T-helper 1 cell treated with Interleukin-12 subunit alpha and Interleukin-12 subunit beta and Interleukin-4 antibody, amounts not matched to agents 30 μg/mL and 1 μg/mL, for 36 hours (primary cell): ENCODE data around the gene ERAL1.
A peak's percentile ranks its signal among the peaks of the same experiment; 100 is the strongest.
"Not testable (repeated sequence)": the region's sequence is repeated elsewhere in the genome, so short reads cannot be mapped to it uniquely, and the experiment has no call there.

Experiments
- H3K27ac Mint-ChIP-seq: one replicate; pipeline ENCODE4 v1.8.0; 2021; ENCODE audit warnings: mild to moderate bottlenecking, mixed read lengths
- H3K27me3 Mint-ChIP-seq: one replicate; pipeline ENCODE4 v1.8.0; 2021; ENCODE audit warnings: low read depth, mixed read lengths
- H3K36me3 Mint-ChIP-seq: one replicate; pipeline ENCODE4 v1.8.0; 2021; ENCODE audit warnings: low read depth, mixed read lengths
- H3K4me1 Mint-ChIP-seq: one replicate; pipeline ENCODE4 v1.8.0; 2021; ENCODE audit warnings: low read depth, mixed read lengths
- H3K4me3 Mint-ChIP-seq: one replicate; pipeline ENCODE4 v1.8.0; 2021; ENCODE audit warnings: mild to moderate bottlenecking, moderate library complexity, mixed read lengths
- H3K9me3 Mint-ChIP-seq: one replicate; pipeline ENCODE4 v1.8.0; 2021; ENCODE audit warnings: mixed read lengths

The ERAL1 gene

DNA sequence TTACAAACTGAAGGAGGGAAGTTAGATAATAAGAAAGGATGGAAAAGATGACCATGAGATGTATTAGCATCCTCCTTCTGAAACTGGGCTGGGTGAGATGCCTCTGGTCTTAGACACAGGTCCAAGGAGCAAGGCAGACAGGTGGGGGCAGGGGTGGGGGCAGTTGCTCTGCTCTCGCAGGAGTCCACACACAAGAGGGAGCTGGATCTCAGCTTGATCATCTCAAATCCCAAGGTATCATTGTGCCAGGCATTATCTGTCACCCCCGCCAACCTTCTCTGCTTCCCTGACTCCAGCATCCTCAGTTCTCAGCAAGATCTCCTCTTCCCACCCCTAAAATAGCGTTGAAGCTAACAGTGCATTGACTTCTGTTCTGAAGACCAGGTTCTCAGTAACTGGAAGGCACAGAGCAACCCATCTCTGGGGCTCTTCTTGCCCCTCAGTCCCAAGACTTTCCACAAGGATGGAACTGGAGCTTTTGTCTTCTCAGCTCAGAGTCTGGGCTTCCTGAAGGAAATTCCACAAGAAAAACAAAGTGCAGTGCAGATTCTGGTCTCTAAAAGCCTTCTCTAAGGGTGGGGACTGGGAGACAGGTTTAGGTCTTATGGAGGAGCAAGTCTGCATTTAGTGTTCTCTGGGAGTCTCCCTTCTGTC is 41.1 kb downstream of the ERAL1 start:
- Mint-ChIP-seq H3K9me3 (no peaks in the 10 kb centered on the region), H3K36me3 (peaks cover 37% of the 10 kb centered on the region), H3K27me3 (no peaks in the 10 kb centered on the region), H3K27ac (peak overlapping the region; percentile 93), H3K4me3 (peak overlapping the region; percentile 91), H3K4me1 (peaks cover 62% of the 10 kb centered on the region)

- peak overlapping the region; percentile 91 for H3K4me3 Mint-ChIP-seq
- peaks cover 58% of the 10 kb centered on the region for H3K4me1 Mint-ChIP-seq
- H3K36me3 Mint-ChIP-seq, result peaks cover 37% of the 10 kb centered on the region
- H3K9me3 Mint-ChIP-seq, result no peaks in the 10 kb centered on the region
- H3K27ac Mint-ChIP-seq, result peak overlapping the region; percentile 93
- H3K27me3 Mint-ChIP-seq, result no peaks in the 10 kb centered on the region
Observed at GRCh38 chr17:28896491-28896883, 41.7 kb downstream of the ERAL1 start.

- Mint-ChIP-seq H3K4me1 (peaks cover 61% of the 10 kb centered on the region), H3K27ac (peak within 1 kb of the TSS; percentile 93), H3K9me3 (no peaks in the 10 kb centered on the region), H3K27me3 (no peaks in the 10 kb centered on the region), H3K4me3 (peak within 1 kb of the TSS; percentile 91), H3K36me3 (peaks cover 43% of the 10 kb centered on the region)
Observed at GRCh38 chr17:28896884-28897768, 42.3 kb downstream of the ERAL1 start, which contains the start of gene FLOT2. Gene FLOT2, minus strand, starts transcription at chr17:28897733. Its CDS starts 159 bp downstream, at chr17:28897574.

DNA sequence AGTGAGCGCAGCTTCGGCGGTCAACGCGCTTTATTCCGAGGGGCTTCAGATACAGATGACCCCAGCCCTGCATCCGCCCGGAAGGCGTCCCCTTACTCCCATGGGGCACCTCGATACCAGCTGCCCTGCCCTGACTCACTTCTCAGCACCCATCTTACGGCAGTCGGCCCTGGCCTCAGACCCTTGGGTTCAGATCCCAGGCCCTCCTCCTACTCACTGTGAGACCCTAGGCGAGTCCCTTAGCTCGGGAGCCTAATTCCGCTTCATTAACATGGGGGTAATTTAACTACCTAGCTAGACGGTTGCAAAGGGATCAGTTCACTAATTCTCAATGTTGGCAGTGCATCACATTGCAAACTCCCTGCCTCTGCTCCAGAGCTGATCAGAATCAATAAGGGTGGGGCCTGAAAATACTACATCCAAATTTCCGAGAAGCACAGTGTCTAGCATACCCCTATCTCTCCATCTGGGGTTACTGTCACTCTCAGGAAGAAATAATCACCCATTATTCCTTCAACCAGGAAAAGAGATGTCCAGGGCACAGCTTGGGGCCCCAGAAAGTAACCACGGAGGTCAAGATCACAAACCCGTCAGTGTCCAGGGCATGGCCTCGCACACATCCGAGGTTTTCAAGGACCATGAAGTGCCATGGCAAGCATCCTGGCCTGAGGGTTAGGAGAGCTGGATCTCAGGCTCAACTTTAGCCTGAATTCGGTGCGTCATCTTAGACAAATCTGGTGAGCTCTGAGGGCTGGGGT is 43.1 kb downstream of the ERAL1 start:
- Mint-ChIP-seq H3K27ac (peak overlapping the region; percentile 93), H3K4me3 (peak overlapping the region; percentile 91), H3K9me3 (no peaks in the 10 kb centered on the region), H3K36me3 (peaks cover 44% of the 10 kb centered on the region), H3K27me3 (no peaks in the 10 kb centered on the region), H3K4me1 (peaks cover 58% of the 10 kb centered on the region)

DNA sequence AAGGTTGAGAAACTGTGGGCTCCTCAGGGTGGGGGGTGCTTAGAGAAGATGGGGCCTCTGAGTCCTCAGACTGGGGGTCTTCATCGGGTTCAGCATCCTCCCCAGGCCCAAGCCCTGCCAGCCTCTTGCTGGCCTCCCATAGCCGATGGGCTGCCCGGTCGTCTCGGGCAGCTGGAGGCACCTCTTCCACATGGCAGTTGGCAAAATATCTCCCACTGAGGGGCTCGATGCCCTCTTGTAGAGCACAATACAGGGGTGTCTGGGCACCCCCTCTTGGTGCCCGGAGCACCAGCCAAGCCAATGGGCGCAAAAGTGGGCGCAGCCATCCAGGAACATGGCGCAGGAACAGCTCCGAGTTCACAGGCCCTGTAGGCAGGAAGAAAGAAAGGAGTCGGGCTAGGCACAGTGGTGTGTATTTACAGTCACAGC is 43.7 kb downstream of the ERAL1 start:
- Mint-ChIP-seq H3K9me3 (no peaks in the 10 kb centered on the region), H3K27ac (no peak overlapping the region), H3K27me3 (no peaks in the 10 kb centered on the region), H3K4me3 (no peak overlapping the region), H3K4me1 (peaks cover 56% of the 10 kb centered on the region), H3K36me3 (peaks cover 38% of the 10 kb centered on the region)

DNA sequence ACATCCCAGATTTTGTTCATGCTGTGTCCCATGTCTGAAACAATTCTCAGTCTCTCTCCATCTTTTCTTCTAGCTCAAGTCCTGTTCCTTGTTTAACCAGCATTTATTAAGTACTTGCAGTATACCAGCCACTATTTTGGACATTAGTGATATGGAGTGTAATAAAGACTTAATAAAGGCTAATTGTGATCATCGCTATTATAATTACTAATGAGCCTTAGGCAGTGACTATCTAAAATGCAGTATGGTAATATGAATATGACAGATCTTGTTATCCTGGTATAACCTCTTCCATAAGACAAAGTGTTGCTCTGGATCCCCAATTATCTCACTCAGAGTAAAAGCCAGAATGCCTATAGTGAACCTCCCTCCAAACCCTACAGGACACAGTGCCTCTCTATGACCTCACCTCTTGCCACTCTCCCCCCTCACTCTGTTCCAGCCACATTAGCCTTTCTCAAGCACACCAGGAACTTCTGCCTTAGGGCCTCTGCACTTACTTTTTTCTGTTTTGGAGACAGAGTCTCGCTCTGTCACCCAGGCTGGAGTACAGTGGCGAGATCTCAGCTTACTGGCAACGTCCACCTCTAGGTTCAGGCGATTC is 44.5 kb downstream of the ERAL1 start:
- Mint-ChIP-seq H3K4me1 (peaks cover 51% of the 10 kb centered on the region), H3K27me3 (no peaks in the 10 kb centered on the region), H3K27ac (peak overlapping the region; percentile 17), H3K36me3 (peaks cover 38% of the 10 kb centered on the region), H3K4me3 (peak overlapping the region; percentile 33), H3K9me3 (no peaks in the 10 kb centered on the region)

GRCh38 chr17:28900986-28901726 is 46.3 kb downstream of the ERAL1 start:
- Mint-ChIP-seq H3K4me3 (peak overlapping the region; percentile 93), H3K36me3 (peaks cover 45% of the 10 kb centered on the region), H3K9me3 (no peaks in the 10 kb centered on the region), H3K4me1 (peaks cover 42% of the 10 kb centered on the region), H3K27ac (peak overlapping the region; percentile 90), H3K27me3 (no peaks in the 10 kb centered on the region)

DNA sequence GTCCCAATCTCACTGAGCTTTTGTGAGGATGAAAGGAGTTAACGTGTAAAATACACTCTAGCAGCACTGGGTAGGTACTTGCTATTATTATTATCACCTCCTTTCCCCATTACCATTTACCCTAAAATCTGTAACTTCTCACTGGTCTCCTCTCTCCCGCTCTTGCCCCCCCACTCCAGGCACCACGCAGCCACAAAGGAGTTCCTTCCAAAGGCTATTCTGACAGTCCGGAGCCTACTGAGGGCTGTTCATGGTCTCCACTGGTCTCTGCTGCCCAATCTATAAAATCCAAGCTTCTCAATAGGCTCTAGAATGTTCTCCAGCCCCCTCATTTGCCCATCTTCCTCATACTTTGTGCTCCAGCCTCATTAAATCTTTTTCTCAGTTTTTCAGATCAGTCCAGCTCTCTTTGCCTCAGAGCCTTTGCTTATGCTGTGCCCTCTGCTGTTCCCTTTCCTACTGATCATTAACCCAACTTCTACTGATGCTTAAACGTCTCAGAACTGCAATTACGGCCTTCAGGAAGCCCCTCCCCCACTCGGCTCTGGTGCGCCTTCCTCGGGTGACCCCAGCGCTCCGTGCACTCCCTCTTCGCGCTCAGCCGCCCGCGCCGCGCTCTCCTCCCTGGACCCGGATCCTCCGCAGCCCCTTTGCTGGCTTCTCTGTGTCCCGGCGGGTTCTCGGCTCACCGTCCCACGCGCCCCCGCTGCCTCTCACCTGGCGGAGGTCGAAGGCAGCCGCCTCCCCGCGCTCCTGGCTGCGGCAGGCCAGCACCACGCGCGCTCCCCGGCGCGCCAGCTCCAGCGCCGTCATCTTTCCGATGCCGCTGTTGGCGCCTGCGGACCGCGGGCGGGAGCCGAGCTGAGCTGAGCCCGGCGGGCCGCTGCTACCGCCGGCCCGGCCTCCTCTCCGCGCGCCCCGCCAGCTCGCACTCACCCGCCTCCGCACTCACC is 47.3 kb downstream of the ERAL1 start:
- Mint-ChIP-seq H3K27ac (peak overlapping the region; percentile 90), H3K36me3 (peaks cover 47% of the 10 kb centered on the region), H3K27me3 (no peaks in the 10 kb centered on the region), H3K4me3 (peak overlapping the region; percentile 93), H3K9me3 (no peaks in the 10 kb centered on the region), H3K4me1 (peaks cover 35% of the 10 kb centered on the region)

GRCh38 chr17:28902819-28903545 is 48.2 kb downstream of the ERAL1 start, which contains the start of gene DHRS13:
Gene DHRS13, minus strand, starts transcription at chr17:28903079. Its CDS starts 135 bp downstream, at chr17:28902944.
- Mint-ChIP-seq H3K9me3 (no peaks in the 10 kb centered on the region), H3K4me1 (peaks cover 31% of the 10 kb centered on the region), H3K27me3 (no peaks in the 10 kb centered on the region), H3K27ac (peak within 1 kb of the TSS; percentile 90), H3K36me3 (peaks cover 45% of the 10 kb centered on the region), H3K4me3 (peak within 1 kb of the TSS; percentile 93)

DNA sequence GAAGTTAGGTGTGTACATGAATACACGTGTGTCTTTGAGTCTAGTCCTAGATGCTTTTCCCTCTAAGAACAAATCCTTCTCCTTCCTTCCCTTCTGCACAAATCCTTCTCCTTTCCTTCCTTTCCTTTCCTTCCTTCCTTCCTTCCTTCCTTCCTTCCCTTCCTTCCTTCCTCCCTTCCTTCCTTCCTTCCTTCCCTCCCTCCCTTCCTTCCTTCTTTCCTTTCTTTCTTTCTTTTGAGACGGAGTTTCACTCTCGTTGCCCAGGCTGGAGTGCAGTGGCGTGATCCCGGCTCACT is 48.7 kb downstream of the ERAL1 start:
- Mint-ChIP-seq H3K27ac (peak overlapping the region; percentile 73), H3K4me3 (peak overlapping the region; percentile 93), H3K36me3 (peaks cover 42% of the 10 kb centered on the region), H3K4me1 (peaks cover 29% of the 10 kb centered on the region)
- not testable (repeated sequence) for H3K9me3 Mint-ChIP-seq, H3K27me3 Mint-ChIP-seq

DNA sequence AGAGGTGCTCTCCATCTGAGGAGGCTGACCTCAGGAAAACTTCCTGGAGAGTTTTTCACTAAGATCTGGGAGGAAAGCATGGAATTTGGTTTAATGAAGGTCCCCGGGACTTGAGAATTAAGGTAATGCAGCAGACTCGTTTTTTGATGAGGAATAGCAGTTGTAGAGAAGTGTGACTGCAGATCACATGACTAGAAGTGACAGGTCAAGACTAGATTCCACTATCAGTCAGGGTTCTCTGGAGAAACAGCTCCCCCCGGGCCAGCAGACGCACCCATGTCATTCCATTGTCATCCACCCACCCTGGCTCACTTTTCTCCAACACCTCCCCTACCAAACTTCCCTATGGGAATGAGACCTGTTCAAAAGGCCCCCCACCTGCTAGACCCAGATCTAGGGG is 50.0 kb downstream of the ERAL1 start:
- H3K27me3 Mint-ChIP-seq, result no peaks in the 10 kb centered on the region
- H3K9me3 Mint-ChIP-seq, result no peaks in the 10 kb centered on the region
- no peak overlapping the region for H3K4me3 Mint-ChIP-seq
- no peak overlapping the region for H3K27ac Mint-ChIP-seq
- H3K4me1 Mint-ChIP-seq, result peaks cover 19% of the 10 kb centered on the region
- H3K36me3 Mint-ChIP-seq, result peaks cover 41% of the 10 kb centered on the region

DNA sequence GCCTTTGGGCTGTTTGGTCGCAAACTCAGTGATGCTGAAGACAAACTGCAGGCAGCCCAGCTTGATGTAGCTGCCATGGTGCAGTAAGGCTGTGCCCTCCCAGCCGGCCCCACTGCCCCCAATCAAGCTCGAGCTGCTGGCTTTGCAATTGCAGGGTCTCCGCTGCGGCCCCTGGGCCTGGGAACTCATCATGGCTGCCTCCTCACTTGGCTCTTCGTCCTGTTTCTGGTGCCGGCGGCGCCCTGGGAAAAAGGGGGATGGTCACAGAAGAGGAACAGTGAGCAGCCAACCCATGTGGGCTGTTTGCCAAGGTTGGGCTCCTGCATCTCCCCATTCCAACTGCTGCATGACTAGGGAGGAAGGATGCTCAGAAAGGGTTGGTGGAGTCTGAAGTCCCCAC is 51.5 kb downstream of the ERAL1 start:
- Mint-ChIP-seq H3K4me3 (no peak overlapping the region), H3K9me3 (no peaks in the 10 kb centered on the region), H3K27ac (no peak overlapping the region), H3K4me1 (peaks cover 13% of the 10 kb centered on the region), H3K27me3 (no peaks in the 10 kb centered on the region), H3K36me3 (peaks cover 45% of the 10 kb centered on the region)
